MM.1S (cell line): ENCODE results near the gene PCED1B.

ENCODE experiments used
- CTCF ChIP-seq: fragments of 300-600 bp; sonication (generic); IDR thresholded peaks from 2 replicates; pipeline ENCODE4 v1.5.1; 2016; ENCODE audit warnings: antibody characterized with exemption, low read length, mixed read lengths
- EZH2phosphoT487 ChIP-seq: fragments of 300-600 bp; sonication (generic); IDR thresholded peaks from 2 replicates; pipeline ENCODE4 v1.6.1; 2018; ENCODE audit warnings: antibody characterized with exemption, low read length

GRCh38 chr12:47184229-47184628, 104.8 kb downstream of the PCED1B start:
- TF ChIP-seq CTCF (no peak), EZH2phosphoT487 (no peak)
